Fibroblast of skin of left biceps (primary cell): ENCODE measurements around the gene MECP2.

Experiments
- DNase-seq, 2 experiments: peaks; one replicate each; pipeline ENCODE4 v3.0.0-alpha.2; 2013; ENCODE audit warnings: low read depth in 2 of 2

MECP2 gene

DNA sequence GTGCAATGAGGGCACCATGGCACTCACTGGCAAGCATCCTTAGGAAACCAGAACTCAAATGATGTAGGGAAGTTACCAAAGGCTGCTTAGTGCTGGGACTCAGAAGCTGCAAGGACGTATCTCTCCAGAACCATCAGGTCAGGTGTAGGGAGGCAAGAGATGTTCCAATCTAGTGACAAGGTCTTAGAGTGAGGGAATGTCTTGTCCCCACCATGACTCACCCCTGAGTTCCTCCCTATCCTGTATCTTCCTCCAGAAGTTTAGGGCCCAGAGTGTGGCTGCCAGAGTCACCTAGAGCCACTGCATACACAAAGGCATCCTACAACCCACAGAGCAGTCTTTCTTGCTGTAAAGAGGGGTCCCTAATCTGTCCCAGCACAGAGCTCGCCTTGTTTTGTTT is 63.7 kb downstream of the MECP2 start:
- no peak for DNase-seq

DNA sequence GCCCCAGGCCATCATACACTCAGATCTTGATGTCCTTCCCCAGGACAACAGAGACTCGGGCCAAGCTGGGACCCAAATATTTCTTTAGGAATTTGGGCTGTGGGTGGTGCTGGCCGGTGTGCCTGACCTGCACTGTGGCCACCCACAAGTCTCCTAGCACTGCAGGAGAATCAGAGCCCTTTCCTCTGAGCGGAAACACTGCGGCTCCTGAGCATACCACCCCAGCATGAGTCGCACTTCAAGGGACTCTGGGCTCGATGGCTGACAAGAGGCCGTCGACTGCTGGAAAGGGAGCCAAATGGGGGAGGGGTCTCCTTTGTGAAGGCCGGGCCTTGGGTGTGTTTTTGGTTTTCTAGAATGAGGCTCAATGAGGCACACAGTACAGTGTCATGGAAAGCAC is 64.9 kb downstream of the MECP2 start:
- no peak for DNase-seq

DNA sequence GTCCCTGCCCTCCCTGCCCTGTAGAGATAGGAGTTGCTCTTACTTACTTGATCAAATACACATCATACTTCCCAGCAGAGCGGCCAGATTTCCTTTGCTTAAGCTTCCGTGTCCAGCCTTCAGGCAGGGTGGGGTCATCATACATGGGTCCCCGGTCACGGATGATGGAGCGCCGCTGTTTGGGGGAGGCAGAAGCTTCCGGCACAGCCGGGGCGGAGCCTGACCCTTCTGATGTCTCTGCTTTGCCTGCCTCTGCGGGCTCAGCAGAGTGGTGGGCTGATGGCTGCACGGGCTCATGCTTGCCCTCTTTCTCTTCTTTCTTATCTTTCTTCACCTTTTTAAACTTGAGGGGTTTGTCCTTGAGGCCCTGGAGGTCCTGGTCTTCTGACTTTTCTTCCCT is 65.4 kb downstream of the MECP2 start:
- DNase-seq: no peak

- no peak for DNase-seq
Observed at GRCh38 chrX:154030715-154031305, 66.7 kb downstream of the MECP2 start.

GRCh38 chrX:154030266-154030665 is 67.3 kb downstream of the MECP2 start:
- DNase-seq: no peak

DNA sequence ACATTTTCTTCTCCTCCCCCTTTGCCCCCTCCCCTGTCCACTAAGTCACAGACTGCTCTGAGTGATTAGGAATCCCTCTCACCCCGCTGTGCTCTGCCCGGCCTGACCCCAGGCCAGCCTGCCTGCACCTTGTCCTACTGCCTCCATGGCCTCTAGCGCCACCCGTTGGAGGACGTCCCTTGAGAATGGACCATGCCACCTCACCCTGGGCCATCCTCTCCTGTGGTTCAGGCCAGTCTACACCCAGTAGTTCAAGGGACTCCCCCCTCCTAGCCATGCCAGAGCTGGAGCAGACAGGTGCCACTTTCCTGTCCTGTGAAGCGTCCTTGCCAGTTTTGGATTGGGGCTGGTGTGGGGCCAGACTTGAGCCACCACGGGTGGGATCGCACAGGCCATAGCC is 68.1 kb downstream of the MECP2 start:
- no peak for DNase-seq

DNA sequence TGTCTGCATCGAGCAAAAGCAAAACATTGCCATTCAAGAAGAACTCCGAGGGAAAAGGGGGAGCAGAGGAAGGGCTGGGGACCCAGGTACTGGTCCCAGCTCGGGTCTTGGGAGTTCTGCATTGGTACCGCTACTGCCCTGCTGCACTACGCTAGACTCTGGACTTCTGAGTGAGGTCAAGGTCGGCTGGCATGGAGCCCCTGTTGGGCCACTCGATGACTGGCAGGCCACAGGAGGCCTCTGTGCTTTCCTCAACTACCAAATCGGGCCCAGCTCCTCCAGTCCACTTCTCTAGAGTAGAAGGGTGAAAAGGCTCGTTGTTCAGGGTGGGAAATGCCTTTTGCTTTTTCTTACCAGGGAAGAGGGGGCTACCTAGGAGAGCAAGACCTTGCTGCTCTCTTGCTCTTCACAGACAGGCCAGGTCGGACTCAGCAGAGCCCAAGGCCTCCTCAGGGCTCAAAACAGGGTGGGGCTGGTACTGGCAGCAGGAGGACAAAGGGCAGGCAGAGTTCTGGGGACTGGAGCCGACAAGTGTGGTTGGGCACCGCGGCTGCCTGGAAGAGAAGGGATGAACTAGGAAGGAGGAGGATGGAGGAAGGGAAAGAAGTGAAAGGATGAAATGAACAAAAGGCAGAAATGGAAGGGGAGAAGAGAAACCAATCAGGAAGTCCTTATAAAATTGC is 68.9 kb downstream of the MECP2 start:
- no peak for DNase-seq

DNA sequence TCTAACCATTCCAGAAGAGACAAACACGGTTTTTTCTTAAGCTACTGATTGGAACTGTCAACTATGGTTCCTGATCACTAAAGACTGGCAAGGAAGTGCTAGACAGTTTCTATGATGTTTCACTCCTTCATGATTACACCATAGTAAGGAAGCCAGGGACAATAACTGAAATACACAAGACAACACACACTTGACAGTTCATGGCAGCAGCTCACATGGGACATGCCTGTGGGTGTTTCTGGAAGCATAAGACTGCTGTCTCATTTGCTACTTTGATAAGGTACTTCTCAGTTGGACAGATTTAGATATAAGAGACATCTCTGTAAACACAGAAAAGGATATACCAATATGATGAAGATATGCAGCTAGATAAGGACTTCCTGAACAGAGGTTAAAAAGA is 69.5 kb downstream of the MECP2 start:
- no peak for DNase-seq

GRCh38 chrX:154027022-154027402 is 70.5 kb downstream of the MECP2 start:
- DNase-seq: no peak

GRCh38 chrX:154026136-154027021 is 71.1 kb downstream of the MECP2 start:
- no peak for DNase-seq

DNA sequence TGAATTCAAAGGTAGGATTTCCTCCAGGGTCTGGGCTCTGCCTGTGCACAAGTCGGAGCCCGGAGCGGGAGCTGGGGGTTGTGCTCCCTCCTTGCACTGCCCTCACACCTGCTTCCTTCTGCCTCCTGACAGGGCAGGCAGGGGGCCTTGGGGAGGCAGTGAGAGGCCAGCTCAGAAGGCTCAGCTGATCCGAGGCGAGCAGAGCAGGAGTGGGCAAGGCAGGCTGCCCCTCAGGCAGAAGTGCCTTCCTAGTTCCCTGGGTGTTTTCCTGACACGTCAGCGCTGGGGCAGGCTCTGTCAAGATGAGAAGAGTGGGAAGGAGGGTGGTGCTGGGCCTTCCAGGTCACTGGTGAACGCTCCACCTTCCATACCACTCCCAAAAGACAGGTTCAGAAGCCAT is 72.3 kb downstream of the MECP2 start:
- no peak for DNase-seq

GRCh38 chrX:154024271-154024670 is 73.2 kb downstream of the MECP2 start:
- DNase-seq: no peak

DNA sequence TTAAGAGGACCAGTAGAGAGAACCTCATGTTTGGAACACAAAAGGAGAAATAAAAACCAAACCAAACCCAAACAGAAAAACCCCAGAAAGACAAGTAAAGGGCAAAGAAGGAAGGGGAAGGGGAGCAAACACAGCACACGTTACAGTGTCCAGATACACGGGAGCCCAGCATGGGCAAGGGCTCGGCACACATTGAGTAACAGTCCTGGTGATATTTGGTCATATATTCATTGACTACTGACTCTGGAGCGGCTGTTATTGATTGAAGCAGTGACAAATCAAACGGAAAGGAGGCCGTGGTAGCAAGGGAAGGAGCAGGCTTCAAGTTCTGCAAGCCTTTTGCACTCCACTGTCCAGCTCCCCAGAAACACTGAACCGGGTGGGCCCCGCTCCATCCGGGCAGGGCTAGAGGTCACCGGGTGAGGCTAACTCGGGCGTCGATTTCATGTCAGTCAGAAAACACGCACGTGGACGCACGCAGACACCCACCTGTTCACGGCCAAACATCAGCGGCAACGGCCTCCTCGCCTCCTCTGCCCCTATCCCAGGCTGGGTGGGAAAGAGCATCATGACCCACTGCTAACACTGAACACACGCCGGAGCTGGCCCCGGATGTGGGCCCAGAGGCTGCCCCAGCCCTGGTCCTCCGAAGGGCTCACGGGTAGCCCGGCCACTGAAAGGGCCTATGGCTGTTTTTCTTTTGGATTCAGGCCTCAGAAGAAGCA is 74.1 kb downstream of the MECP2 start:
- DNase-seq: no peak

DNA sequence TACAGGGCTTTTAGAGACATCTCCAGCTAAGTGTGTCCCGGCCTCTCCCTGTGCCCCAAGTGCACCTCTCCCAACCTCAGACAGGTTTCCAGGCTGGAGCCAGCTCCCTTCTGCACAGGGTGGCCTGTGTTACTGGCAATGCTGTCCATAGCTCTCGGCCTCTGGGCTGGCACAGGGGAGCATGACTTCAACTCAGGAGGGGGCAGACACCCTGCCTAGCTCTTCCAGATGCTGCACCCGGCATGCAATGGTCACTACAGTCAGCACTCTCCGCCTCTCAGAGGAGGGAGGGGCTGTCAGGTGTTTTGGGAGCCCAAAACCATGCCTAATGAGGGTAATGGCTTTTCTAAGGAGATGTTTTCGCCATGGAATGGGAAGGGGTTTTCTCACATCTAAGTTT is 75.4 kb downstream of the MECP2 start:
- DNase-seq: no peak

DNA sequence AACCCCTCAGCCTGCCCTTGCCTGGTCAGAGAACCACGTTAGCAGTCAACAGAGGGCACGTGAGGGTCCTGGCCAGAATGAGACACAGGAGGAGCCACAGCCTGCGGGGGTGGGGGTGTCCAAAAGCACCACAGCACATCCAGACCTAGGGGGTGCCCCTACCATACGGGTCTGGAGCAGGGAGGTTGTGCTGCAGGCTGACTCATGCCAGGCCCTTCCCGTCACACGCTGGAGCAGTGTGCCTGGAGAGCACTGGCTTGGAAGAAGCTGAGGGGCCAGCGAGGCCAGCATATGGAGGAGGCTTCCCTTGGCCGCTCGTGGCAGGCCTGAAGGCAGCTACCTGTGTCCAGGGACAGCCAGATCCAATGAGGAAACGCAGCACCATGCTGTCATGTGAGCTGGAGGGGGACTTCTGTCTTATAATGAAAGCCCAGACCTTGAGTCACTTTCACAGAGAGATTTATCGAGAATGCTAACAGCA is 76.3 kb downstream of the MECP2 start:
- DNase-seq: no peak

GRCh38 chrX:154020536-154021115 is 76.9 kb downstream of the MECP2 start:
- DNase-seq: no peak

DNA sequence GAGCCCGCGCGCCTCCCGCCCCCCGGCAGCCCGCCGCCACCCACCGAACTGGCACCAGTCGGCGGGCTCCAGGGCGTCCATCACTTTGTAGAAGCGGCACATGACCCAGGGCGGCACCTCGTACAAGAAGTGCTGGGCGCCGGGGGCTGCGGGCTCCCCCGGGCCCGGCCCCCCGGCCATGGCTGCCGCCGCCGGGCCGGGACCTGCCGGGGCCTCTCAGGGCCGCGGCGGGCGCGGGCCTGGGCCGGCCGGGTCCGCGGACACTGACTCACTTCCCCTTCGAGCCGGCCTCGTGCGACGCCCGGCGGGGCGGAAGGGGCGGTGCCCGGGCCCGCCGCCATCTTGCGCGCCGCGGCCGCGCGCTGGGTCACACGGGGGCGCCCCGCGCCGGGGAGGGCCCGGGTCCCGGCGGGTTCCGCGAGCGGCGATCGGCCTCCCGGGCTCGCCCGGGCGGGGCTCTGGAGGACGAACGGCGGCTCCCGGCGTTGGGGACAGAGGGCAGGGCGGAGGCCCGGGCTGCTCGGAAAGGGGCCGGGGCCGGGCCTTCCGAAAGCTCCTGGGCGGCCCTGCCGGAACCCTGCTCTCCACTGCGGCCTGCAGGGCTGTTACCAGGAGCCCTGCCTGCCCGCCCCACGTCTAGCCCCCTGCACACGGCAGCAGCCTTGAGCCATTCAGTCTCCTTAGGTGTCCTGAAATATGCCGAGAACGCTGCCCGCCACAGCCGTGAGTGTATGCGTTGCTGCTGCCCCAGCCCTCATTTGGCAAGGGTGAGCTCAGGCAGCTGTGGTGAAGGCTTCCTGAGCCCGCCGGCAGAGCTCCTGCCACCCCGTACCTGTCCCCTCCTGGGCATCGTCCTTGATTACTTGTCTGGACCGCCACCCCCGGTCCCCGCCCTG is 77.6 kb downstream of the MECP2 start, which contains the start of gene IRAK1:
IRAK1 (minus strand) TSS at position 270 of the 896 bp plus-strand sequence; CDS start at position 180, 90 bp downstream.
- no peak for DNase-seq

DNA sequence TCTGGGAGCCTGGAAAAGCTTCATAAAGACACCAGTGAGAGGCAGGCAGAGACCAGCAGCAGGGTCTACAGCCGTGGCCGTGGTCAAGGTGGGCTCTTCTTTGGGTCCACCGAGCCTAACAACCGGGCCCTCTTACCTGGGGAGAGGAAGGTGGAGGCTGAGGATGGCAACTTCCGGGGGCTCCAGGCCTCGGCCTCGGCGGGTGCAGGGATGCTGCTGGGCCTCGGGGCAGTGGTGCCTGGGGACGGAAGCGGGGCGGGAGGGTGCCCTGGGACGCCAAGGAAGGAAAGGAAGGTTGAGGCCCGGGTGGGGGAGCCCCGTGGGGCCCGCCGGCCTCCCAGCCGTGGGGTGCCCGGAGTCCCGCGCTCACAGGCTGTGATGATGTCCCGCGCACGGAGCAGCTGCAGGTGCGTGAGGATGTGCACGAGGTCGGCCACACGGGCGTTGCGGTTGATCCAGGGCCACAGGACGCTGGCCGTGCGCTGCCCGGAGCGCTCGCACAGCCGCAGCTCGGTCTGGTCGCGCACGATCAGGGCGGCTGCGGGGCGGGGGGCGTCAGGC is 78.4 kb downstream of the MECP2 start:
- no peak for DNase-seq

DNA sequence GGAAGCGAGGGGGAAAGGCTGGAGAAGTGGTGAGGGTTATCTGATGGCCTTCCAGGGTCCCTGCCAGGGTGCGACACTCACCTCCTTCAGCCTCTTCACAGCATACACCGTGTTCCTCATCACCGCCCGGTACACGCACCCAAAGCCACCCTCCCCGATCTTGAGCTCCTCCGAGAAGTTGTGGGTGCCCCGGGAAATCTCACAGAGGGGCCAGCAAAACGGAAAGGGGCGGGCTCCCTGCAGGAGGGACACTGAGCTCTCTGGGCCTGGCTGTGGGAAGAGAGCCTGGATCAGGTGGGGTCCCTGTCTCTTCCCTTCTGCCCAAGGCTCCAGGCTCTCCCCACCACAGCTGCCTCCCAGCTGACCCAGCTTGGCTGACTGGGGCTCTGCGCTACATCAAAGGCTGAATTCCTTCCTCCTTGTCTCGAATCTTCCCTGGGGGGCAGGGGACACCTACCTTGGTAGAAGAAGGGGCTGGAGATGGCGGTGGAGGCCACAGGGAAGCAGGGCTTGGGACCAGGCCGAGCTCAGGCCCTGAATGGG is 78.9 kb downstream of the MECP2 start:
- DNase-seq: no peak
